ENCODE results near the gene P3H1.

The P3H1 gene

GRCh38 chr1:42741706-42742105 is 25.1 kb downstream of the P3H1 start:
- Histone ChIP-seq H2AFZ (ENCODE audit: low read depth) (no peak overlapping the region), H3K9ac (no peak overlapping the region), H3K27me3 (ENCODE audit: insufficient read depth, low read depth) (no peaks in the 10 kb centered on the region), H3K36me3 (ENCODE audit: insufficient read depth) (no peaks in the 10 kb centered on the region), H3K27ac (no peak overlapping the region), H3K4me1 (ENCODE audit: low read depth, poor library complexity, severe bottlenecking) (peaks cover 3% of the 10 kb centered on the region), H3K4me2 (no peak overlapping the region), H3K79me2 (ENCODE audit: insufficient read depth, low read depth) (no peaks in the 10 kb centered on the region), H4K20me1 (ENCODE audit: insufficient read depth) (no peaks in the 10 kb centered on the region), H3K4me3 (IDR thresholded peaks at IDR 0.05; ENCODE audit: insufficient read depth, low read depth, low read length) (no peak overlapping the region)
- no peak for TF ChIP-seq CTCF (conservative IDR thresholded peaks at IDR 0.05; ENCODE audit: low read depth, low read length)

DNA sequence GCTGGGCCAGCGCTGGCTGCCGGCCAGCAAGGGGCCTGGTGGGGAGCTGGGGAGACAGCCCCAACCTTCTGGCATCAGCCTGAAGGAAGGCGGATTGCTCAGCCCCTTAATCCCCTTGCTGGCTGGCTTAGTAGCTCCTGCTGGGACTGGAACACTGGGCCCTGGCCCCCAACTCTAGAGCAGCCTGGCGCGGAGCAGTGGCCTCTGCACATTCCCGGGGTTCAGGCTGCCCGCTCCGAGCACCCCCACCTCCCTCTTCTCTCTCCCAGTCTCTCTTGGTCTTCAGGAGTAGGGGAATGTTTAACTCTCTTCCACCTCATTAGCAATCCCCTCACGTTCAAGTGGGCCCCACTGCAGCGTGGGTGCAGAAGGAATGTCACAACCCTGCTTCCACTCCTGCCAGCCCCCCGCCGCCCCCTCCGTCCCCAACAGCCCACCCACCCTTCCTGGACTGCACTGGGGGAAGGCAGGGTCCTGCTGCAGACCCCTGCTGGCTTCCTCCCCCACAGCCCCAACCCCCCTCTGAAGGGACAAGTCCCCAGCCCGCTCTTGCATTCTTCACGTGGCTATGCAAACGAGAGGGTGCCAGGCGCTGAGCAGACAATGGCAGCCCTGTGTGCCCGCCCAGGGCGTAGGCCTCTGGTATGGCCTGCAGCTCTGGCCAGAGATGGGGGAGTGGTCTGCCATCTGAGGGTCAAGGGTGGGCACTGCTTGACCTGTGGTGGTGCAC is 25.8 kb downstream of the P3H1 start:
- Histone ChIP-seq H3K4me3 (IDR thresholded peaks at IDR 0.05; ENCODE audit: insufficient read depth, low read depth, low read length) (no peak overlapping the region), H3K27ac (no peak overlapping the region), H3K9ac (no peak overlapping the region), H3K4me2 (no peak overlapping the region), H3K79me2 (ENCODE audit: insufficient read depth, low read depth) (no peaks in the 10 kb centered on the region), H3K27me3 (ENCODE audit: insufficient read depth, low read depth) (no peaks in the 10 kb centered on the region), H2AFZ (ENCODE audit: low read depth) (no peak overlapping the region), H3K4me1 (ENCODE audit: low read depth, poor library complexity, severe bottlenecking) (peaks cover 3% of the 10 kb centered on the region), H3K36me3 (ENCODE audit: insufficient read depth) (no peaks in the 10 kb centered on the region), H4K20me1 (ENCODE audit: insufficient read depth) (no peaks in the 10 kb centered on the region)
- no peak for TF ChIP-seq CTCF (conservative IDR thresholded peaks at IDR 0.05; ENCODE audit: low read depth, low read length)

GRCh38 chr1:42739753-42740700 is 26.8 kb downstream of the P3H1 start, which contains the start of gene CLDN19:
TSS of gene CLDN19 (minus strand) at chr1:42740236. CDS start at chr1:42740063, 173 bp downstream.
- Histone ChIP-seq H3K79me2 (ENCODE audit: insufficient read depth, low read depth) (no peaks in the 10 kb centered on the region), H3K27ac (no peak within 1 kb of the TSS), H2AFZ (ENCODE audit: low read depth) (no peak within 1 kb of the TSS), H3K27me3 (ENCODE audit: insufficient read depth, low read depth) (no peaks in the 10 kb centered on the region), H3K36me3 (ENCODE audit: insufficient read depth) (no peaks in the 10 kb centered on the region), H3K4me1 (ENCODE audit: low read depth, poor library complexity, severe bottlenecking) (peaks cover 3% of the 10 kb centered on the region), H3K4me3 (IDR thresholded peaks at IDR 0.05; ENCODE audit: insufficient read depth, low read depth, low read length) (no peak within 1 kb of the TSS), H3K9ac (no peak within 1 kb of the TSS), H3K4me2 (no peak within 1 kb of the TSS), H4K20me1 (ENCODE audit: insufficient read depth) (no peaks in the 10 kb centered on the region)
- TF ChIP-seq CTCF (conservative IDR thresholded peaks at IDR 0.05; ENCODE audit: low read depth, low read length), result no peak

DNA sequence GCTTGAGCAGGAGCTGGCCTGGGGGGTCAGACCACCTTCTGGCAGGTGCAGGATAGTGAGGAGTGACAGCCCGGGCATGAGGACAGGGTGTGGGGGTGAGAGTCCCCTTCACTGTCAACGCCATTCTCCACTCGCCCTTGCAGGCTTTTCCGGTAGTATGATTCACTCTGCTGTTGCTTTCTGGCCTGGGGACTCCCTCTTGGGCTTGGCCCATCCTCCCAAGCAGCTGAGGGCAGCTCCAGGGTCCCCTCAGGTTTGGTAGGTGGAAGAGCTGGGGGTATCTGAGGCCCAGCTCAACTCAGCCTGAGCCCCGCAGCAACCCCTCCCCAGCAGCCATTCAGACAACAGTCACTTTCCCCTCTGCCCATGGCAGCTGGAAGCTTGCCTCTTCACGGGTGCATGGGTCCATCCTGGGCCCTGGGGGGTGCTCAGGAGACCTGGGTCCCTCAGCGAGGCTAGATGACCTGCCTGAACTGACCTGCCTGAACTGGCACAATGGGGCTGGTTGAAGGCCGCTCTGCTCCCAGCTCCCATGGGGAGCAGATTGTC is 28.1 kb downstream of the P3H1 start:
- H3K27ac ChIP-seq, result no peak overlapping the region
- H3K4me2 ChIP-seq, result no peak overlapping the region
- H3K27me3 ChIP-seq (ENCODE audit: insufficient read depth, low read depth), result no peaks in the 10 kb centered on the region
- no peaks in the 10 kb centered on the region for H3K79me2 ChIP-seq (ENCODE audit: insufficient read depth, low read depth)
- no peak for TF ChIP-seq CTCF (conservative IDR thresholded peaks at IDR 0.05; ENCODE audit: low read depth, low read length)
- no peak overlapping the region for H2AFZ ChIP-seq (ENCODE audit: low read depth)
- no peak overlapping the region for H3K4me3 ChIP-seq (IDR thresholded peaks at IDR 0.05; ENCODE audit: insufficient read depth, low read depth, low read length)
- no peaks in the 10 kb centered on the region for H4K20me1 ChIP-seq (ENCODE audit: insufficient read depth)
- H3K4me1 ChIP-seq (ENCODE audit: low read depth, poor library complexity, severe bottlenecking), result peaks cover 3% of the 10 kb centered on the region
- H3K9ac ChIP-seq, result no peak overlapping the region
- H3K36me3 ChIP-seq (ENCODE audit: insufficient read depth), result no peaks in the 10 kb centered on the region

Measured in KMS-11 (cell line).